ENCODE results near the gene NAMPT. TPM values are rescaled to one million over a fixed set of nuclear protein-coding genes. Genes with fewer than 3 reads are reported as not detected.

NAMPT gene
- total RNA-seq, 4 donors from 2014 or later, result 60.5 to 299 (median 121) TPM

- WGBS, 2 donors, result 87 to 89% methylated on average over 2 of the region's 2 CpGs
- Histone ChIP-seq H3K4me1 (peaks cover 0 to 4% of the 10 kb centered on the region in 2 donors), H3K4me3 (replicated peaks in 1 of 3) (no peak overlapping the region), H3K27me3 (no peaks in the 10 kb centered on the region), H3K27ac (no peak overlapping the region), H3K36me3 (peaks cover 0 to 1% of the 10 kb centered on the region in 2 donors), H3K9me3 (no peaks in the 10 kb centered on the region)
- intact Hi-C loops (cut with DNase I), result loop anchor here (10.0 kb wide), 1 partner anchor 145 kb away; no protein-coding TSS in a partner anchor
- TF ChIP-seq POLR2A (IDR thresholded peaks at IDR 0.05), result no peak
- TF ChIP-seq, protein P1, sequence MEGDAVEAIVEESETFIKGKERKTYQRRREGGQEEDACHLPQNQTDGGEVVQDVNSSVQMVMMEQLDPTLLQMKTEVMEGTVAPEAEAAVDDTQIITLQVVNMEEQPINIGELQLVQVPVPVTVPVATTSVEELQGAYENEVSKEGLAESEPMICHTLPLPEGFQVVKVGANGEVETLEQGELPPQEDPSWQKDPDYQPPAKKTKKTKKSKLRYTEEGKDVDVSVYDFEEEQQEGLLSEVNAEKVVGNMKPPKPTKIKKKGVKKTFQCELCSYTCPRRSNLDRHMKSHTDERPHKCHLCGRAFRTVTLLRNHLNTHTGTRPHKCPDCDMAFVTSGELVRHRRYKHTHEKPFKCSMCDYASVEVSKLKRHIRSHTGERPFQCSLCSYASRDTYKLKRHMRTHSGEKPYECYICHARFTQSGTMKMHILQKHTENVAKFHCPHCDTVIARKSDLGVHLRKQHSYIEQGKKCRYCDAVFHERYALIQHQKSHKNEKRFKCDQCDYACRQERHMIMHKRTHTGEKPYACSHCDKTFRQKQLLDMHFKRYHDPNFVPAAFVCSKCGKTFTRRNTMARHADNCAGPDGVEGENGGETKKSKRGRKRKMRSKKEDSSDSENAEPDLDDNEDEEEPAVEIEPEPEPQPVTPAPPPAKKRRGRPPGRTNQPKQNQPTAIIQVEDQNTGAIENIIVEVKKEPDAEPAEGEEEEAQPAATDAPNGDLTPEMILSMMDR (IDR thresholded peaks at IDR 0.05), result no peak
- DNase-seq, result no peak
These were observed 5.2 kb downstream of the NAMPT start for GRCh38 chr7:106279425-106280197.

- Histone ChIP-seq H3K9me3 (no peaks in the 10 kb centered on the region), H3K4me3 (replicated peaks in 1 of 3) (no peak overlapping the region), H3K27ac (no peak overlapping the region), H3K36me3 (peaks cover 0 to 10% of the 10 kb centered on the region in 2 donors), H3K4me1 (peaks cover 0 to 4% of the 10 kb centered on the region in 2 donors), H3K27me3 (no peaks in the 10 kb centered on the region)
- no peak for TF ChIP-seq POLR2A (IDR thresholded peaks at IDR 0.05)
- TF ChIP-seq, protein P1 (IDR thresholded peaks at IDR 0.05), result no peak
- 87 to 94% methylated on average over 2 of the region's 2 CpGs for WGBS, 2 donors
- intact Hi-C loops (cut with DNase I), result no loop called here
- no peak for DNase-seq
These were observed 6.1 kb downstream of the NAMPT start for GRCh38 chr7:106278695-106279094.

DNA sequence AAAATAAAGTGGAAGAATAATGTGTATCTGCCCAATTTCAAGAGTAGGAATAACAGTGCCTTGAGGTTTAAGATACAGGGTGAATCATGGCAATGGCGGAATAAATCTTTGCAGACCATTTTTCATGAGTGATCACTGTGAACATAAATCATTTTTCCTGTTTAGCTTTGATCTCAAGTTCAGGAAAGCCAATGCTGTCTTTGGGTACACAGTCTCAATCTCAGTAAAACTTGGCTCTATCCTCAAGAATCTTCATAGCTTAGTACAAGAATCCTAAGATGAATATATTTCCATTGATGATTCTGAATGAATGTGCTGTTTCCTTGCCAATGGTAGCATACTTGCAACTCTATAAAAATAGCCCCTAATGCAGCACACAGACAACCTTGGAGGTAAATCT lies 6.8 kb downstream of the NAMPT start:
- H3K36me3 ChIP-seq, result peaks cover 0 to 13% of the 10 kb centered on the region in 2 donors
- H3K27ac ChIP-seq, result no peak overlapping the region
- H3K4me3 ChIP-seq (replicated peaks in 1 of 3), result no peak overlapping the region
- no peaks in the 10 kb centered on the region for H3K4me1 ChIP-seq
- H3K27me3 ChIP-seq, result no peaks in the 10 kb centered on the region
- 92 to 100% methylated on average over 1 of the region's 1 CpG for WGBS, 2 donors
- no peaks in the 10 kb centered on the region for H3K9me3 ChIP-seq
- intact Hi-C loops (cut with DNase I), result no loop called here
- TF ChIP-seq, protein P1 (IDR thresholded peaks at IDR 0.05), result no peak
- no peak for DNase-seq

GRCh38 chr7:106276513-106276912 lies 8.3 kb downstream of the NAMPT start:
- Histone ChIP-seq H3K9me3 (no peaks in the 10 kb centered on the region), H3K27ac (no peak overlapping the region), H3K36me3 (peaks cover 0 to 13% of the 10 kb centered on the region in 2 donors), H3K4me1 (no peaks in the 10 kb centered on the region), H3K4me3 (replicated peaks in 1 of 3) (no peak overlapping the region), H3K27me3 (no peaks in the 10 kb centered on the region)
- intact Hi-C loops (cut with DNase I), result no loop called here
- WGBS, 2 donors, result 95 to 97% methylated on average over 10 of the region's 10 CpGs
- no peak for TF ChIP-seq POLR2A (IDR thresholded peaks at IDR 0.05)
- TF ChIP-seq, protein P1 (IDR thresholded peaks at IDR 0.05), result no peak
- no peak for DNase-seq

DNA sequence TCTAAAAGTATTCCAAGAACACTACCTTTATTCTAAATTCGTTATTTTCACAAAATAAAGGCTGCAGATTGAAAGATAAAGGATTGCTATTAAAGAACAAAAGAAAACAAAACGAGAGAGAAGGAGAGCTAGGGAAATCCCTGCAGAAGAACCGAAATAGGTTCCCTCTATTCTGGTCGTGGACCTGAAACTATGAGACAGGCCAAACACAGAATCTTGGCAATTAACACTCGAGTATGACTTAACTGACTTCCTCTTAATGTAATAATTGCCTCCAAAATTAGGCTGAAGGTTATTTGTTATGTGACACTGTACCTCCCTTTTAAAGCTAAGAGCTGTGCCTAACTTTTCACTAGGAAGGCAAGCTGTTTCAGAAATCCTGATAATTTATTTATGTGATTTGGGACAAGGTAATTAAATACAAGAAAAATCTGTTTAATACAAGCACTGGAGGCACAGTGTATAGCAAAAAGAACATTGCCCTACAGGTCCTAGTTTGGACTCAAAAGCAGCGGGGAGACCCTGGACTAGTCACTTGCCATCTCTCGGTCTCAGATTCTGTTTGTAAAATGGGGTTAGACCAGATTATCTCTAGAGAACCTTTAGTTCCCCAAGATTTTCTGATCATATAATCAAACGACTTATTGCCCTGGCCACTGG lies 11.6 kb downstream of the NAMPT start:
- TF ChIP-seq, protein P1 (IDR thresholded peaks at IDR 0.05), result no peak
- TF ChIP-seq POLR2A (IDR thresholded peaks at IDR 0.05), result no peak
- 82 to 86% methylated on average over 8 of the region's 8 CpGs for WGBS, 2 donors
- Histone ChIP-seq H3K36me3 (peaks cover 5 to 26% of the 10 kb centered on the region in 2 donors), H3K4me3 (replicated peaks in 1 of 3) (no peak overlapping the region), H3K4me1 (no peaks in the 10 kb centered on the region), H3K27ac (no peak overlapping the region), H3K9me3 (no peaks in the 10 kb centered on the region), H3K27me3 (no peaks in the 10 kb centered on the region)
- intact Hi-C loops (cut with DNase I), result no loop called here
- DNase-seq, result no peak

All from thyroid gland (tissue), 4 donors.